ENCODE data around the gene MS4A6A.

The MS4A6A gene

GRCh38 chr11:60127311-60127811, 55.5 kb downstream of the MS4A6A start:
- no peak for ATAC-seq

- no peak for ATAC-seq
Observed at GRCh38 chr11:60125956-60126585, 56.8 kb downstream of the MS4A6A start.

- ATAC-seq: no peak
Observed at GRCh38 chr11:60124802-60125432, 58.0 kb downstream of the MS4A6A start.

Measured in activated CD4-positive, CD25-positive, alpha-beta regulatory T cell treated with anti-CD3 and anti-CD28 coated beads, Interleukin-2, amount 50 U/mL, for 24 hours (primary cell).